ENCODE results near the gene FRMPD1. TPM values are rescaled to one million over a fixed set of nuclear protein-coding genes. Genes with fewer than 3 reads are reported as not detected.

The FRMPD1 gene
- total RNA-seq, 1 donor from 2014 or later, result 38.1 TPM

DNA sequence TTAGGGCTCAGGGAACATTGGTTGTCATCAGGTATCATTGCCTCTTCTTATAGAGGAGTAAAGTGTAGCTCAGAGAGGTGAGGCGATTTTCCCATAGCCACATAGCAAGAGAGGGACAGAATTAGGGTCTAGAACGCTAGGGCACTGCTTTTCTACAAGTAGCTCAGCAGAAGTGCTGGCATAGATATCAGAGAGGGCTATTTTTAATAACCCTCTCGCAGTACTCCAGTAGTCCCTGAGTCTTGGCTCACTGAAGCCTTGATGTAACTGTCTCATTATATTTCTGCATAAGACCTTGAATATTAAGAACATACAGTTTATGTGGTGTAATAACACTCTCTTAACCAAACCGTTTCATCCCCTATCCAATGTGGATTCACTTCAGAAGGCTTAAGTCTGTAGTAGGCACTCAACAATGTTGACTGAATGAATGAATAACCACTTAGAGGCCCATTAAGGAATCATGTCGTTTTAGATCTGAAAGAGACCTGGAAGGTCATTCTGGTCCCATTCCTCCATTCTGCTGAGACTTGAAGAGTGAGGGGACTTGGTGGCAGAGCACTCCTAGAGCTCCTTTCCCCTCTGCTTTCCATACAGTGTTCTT is 4.7 kb upstream of the FRMPD1 start:
- H3K9me3 Mint-ChIP-seq (ENCODE audit: unreplicated experiment), result peaks cover 12% of the 10 kb centered on the region
- H3K4me3 Mint-ChIP-seq (ENCODE audit: unreplicated experiment), result no peak overlapping the region
- H3K27me3 Mint-ChIP-seq (ENCODE audit: unreplicated experiment), result peaks cover 3% of the 10 kb centered on the region
- TF ChIP-seq, protein P1, sequence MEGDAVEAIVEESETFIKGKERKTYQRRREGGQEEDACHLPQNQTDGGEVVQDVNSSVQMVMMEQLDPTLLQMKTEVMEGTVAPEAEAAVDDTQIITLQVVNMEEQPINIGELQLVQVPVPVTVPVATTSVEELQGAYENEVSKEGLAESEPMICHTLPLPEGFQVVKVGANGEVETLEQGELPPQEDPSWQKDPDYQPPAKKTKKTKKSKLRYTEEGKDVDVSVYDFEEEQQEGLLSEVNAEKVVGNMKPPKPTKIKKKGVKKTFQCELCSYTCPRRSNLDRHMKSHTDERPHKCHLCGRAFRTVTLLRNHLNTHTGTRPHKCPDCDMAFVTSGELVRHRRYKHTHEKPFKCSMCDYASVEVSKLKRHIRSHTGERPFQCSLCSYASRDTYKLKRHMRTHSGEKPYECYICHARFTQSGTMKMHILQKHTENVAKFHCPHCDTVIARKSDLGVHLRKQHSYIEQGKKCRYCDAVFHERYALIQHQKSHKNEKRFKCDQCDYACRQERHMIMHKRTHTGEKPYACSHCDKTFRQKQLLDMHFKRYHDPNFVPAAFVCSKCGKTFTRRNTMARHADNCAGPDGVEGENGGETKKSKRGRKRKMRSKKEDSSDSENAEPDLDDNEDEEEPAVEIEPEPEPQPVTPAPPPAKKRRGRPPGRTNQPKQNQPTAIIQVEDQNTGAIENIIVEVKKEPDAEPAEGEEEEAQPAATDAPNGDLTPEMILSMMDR (IDR thresholded peaks at IDR 0.05; ENCODE audit: partially characterized antibody, unreplicated experiment), result no peak
- no peak overlapping the region for H3K27ac Mint-ChIP-seq (ENCODE audit: unreplicated experiment)
- DNase-seq, result no peak
- no peaks in the 10 kb centered on the region for H3K36me3 Mint-ChIP-seq (ENCODE audit: unreplicated experiment)
- peaks cover 36% of the 10 kb centered on the region for H3K4me1 Mint-ChIP-seq (ENCODE audit: low read depth, unreplicated experiment)

DNA sequence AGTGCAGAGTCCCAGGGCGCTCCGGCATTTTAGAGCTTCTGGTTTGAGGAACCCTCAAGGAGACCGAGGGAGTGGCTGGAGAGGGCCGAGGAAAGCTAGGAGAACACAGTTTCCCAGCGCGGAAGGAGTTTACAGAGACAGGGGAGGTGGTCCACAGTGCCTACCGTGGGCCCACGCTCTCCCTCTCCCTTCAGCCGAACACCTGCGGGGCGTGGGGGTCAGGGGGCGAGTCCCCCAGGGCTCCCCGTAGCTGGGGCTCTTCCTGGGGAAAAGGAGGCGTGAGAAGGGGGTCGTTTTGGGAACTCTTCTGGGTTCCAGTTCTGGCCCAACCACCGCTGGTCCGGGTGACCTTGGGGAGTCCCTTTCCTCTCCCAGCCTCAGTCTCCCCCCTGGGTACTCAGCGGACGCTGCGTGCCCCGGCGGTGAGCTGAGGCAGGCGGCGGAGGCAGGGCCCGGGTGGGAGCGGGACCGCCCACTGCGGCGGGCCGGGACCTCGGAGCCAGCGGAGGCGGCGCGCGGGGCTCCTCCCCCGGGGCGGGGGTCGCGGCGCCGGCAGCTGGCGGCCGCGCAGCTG is 368 bp upstream of the FRMPD1 start:
- TF ChIP-seq, protein P1 (IDR thresholded peaks at IDR 0.05; ENCODE audit: partially characterized antibody, unreplicated experiment), result no peak
- Mint-ChIP-seq H3K36me3 (ENCODE audit: unreplicated experiment) (no peaks in the 10 kb centered on the region), H3K4me1 (ENCODE audit: low read depth, unreplicated experiment) (peaks cover 43% of the 10 kb centered on the region), H3K4me3 (ENCODE audit: unreplicated experiment) (peak overlapping the region; percentile 85), H3K27me3 (ENCODE audit: unreplicated experiment) (peaks cover 3% of the 10 kb centered on the region), H3K9me3 (ENCODE audit: unreplicated experiment) (peaks cover 21% of the 10 kb centered on the region), H3K27ac (ENCODE audit: unreplicated experiment) (peak overlapping the region; percentile 90)
- DNase-seq, result peak; percentile 84

DNA sequence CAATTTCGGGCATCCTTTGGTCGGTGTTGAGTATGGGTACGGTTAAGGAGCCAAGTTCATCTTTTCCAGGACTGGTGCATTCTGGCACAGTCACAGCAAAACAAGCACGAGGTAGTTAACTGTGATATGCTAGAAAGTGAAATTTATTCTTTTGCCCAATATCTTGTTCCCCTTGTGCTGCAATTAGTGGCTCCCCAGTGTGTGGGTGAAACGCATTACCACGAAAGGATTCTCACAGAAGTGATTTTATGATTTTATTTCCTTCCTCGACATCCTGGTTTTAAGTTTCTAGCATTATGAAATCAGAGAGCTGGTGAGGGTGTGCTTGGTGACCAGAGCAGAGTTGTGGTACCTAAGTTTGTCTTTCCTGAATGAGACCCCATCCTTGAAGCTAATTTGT is 1.5 kb downstream of the FRMPD1 start:
- peaks cover 5% of the 10 kb centered on the region for H3K36me3 Mint-ChIP-seq (ENCODE audit: unreplicated experiment)
- peaks cover 21% of the 10 kb centered on the region for H3K9me3 Mint-ChIP-seq (ENCODE audit: unreplicated experiment)
- peaks cover 6% of the 10 kb centered on the region for H3K27me3 Mint-ChIP-seq (ENCODE audit: unreplicated experiment)
- peak overlapping the region; percentile 91 for H3K4me3 Mint-ChIP-seq (ENCODE audit: unreplicated experiment)
- TF ChIP-seq, protein P1 (IDR thresholded peaks at IDR 0.05; ENCODE audit: partially characterized antibody, unreplicated experiment), result no peak
- no peak overlapping the region for H3K27ac Mint-ChIP-seq (ENCODE audit: unreplicated experiment)
- no peak for DNase-seq
- H3K4me1 Mint-ChIP-seq (ENCODE audit: low read depth, unreplicated experiment), result peaks cover 50% of the 10 kb centered on the region

DNA sequence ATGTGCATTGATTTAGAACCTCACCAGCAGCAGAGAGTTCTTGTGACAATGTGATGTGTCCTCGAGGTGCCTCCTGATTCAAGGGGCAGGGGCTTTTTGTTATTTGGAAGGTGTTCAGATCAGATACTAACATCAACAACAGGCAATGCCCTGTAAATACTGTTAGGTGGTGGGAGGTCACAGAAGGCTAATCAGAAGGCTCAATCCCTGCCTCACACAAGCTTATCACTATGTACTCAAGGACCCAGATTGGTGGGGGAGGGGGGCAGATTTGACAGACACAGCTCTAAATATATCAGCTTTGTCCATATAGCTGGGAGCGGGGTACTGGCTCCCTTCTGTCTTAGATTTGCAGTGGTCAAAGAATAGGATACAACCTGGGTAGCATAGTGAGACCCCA is 2.6 kb downstream of the FRMPD1 start:
- Mint-ChIP-seq H3K4me1 (ENCODE audit: low read depth, unreplicated experiment) (peaks cover 56% of the 10 kb centered on the region), H3K36me3 (ENCODE audit: unreplicated experiment) (peaks cover 5% of the 10 kb centered on the region), H3K27ac (ENCODE audit: unreplicated experiment) (peak overlapping the region; percentile 7), H3K4me3 (ENCODE audit: unreplicated experiment) (peak overlapping the region; percentile 91), H3K9me3 (ENCODE audit: unreplicated experiment) (peaks cover 18% of the 10 kb centered on the region), H3K27me3 (ENCODE audit: unreplicated experiment) (peaks cover 6% of the 10 kb centered on the region)
- TF ChIP-seq, protein P1 (IDR thresholded peaks at IDR 0.05; ENCODE audit: partially characterized antibody, unreplicated experiment), result no peak
- no peak for DNase-seq

DNA sequence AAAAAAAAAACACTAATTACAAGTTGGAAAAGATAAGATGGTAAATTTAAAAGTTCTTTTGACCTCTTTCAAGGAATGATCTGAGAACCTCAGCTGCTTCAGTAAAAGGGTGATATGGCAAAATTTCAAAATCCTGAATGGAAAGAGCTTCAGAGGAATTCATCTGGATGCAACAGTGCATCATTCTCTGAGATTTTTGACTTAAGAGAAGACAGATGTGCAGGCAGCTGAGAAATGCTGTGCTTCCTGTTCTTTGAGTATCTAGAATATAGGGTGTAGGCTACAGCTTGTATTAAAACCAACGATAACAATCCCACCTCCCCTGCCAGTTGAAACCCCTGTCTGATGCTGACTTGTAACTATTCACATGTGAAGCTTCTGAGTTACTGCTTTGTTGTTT is 6.2 kb downstream of the FRMPD1 start:
- Mint-ChIP-seq H3K9me3 (ENCODE audit: unreplicated experiment) (peaks cover 4% of the 10 kb centered on the region), H3K27me3 (ENCODE audit: unreplicated experiment) (peaks cover 3% of the 10 kb centered on the region), H3K4me3 (ENCODE audit: unreplicated experiment) (no peak overlapping the region), H3K4me1 (ENCODE audit: low read depth, unreplicated experiment) (peaks cover 55% of the 10 kb centered on the region), H3K27ac (ENCODE audit: unreplicated experiment) (no peak overlapping the region), H3K36me3 (ENCODE audit: unreplicated experiment) (peaks cover 5% of the 10 kb centered on the region)
- TF ChIP-seq, protein P1 (IDR thresholded peaks at IDR 0.05; ENCODE audit: partially characterized antibody, unreplicated experiment), result no peak
- no peak for DNase-seq

Measured in glutamatergic neuron (in vitro differentiated cells).